Liver (tissue), 9 donors: ENCODE results near the gene CRBN. TPM values are rescaled to one million over a fixed set of nuclear protein-coding genes. Genes with fewer than 3 reads are reported as not detected.

Source experiments
- DNase-seq: peaks from one replicate; pipeline ENCODE4 v3.0.0-alpha.2; 2017; ENCODE audit warnings: low spot score
- H3K27ac ChIP-seq, 2 donors: one replicate each; pipeline ENCODE4 v1.7.0; 2013; ENCODE audit warnings: inconsistent platforms in 2 of 2, low read length in 2 of 2, control low read depth in 1 of 2, low read depth in 1 of 2, mild to moderate bottlenecking in 1 of 2
- H3K27me3 ChIP-seq, 4 donors: one replicate each; pipeline versions ENCODE4 v1.6.1 to v1.7.0; 2013; ENCODE audit warnings: low read length in 3 of 4, inconsistent platforms in 1 of 4, mild to moderate bottlenecking in 1 of 4, moderate library complexity in 1 of 4; ENCODE audit not compliant: control insufficient read depth in 4 of 4, insufficient read depth in 4 of 4
- H3K36me3 ChIP-seq, 4 donors: one replicate each; pipeline versions ENCODE4 v1.6.1 to v1.7.0; 2013; ENCODE audit warnings: low read length in 3 of 4, mild to moderate bottlenecking in 3 of 4, low read depth in 1 of 4, moderate library complexity in 1 of 4; ENCODE audit not compliant: control insufficient read depth in 4 of 4, insufficient read depth in 3 of 4
- H3K4me1 ChIP-seq, 4 donors: one replicate each; pipeline versions ENCODE4 v1.6.1 to v1.7.0; 2013; ENCODE audit warnings: low read length in 3 of 4, mild to moderate bottlenecking in 3 of 4, moderate library complexity in 1 of 4; ENCODE audit not compliant: control insufficient read depth in 4 of 4, insufficient read depth in 4 of 4
- H3K4me3 ChIP-seq, 3 donors: one replicate each; pipeline versions ENCODE4 v1.6.1 to v1.7.0; 2013; ENCODE audit warnings: low read length in 3 of 3, control low read depth in 1 of 3, low read depth in 1 of 3, mild to moderate bottlenecking in 1 of 3
- H3K9ac ChIP-seq, 2 donors: one replicate each; pipeline ENCODE4 v1.7.0; 2013; ENCODE audit warnings: low read length in 2 of 2, mild to moderate bottlenecking in 2 of 2, moderate library complexity in 2 of 2, control low read depth in 1 of 2, low read depth in 1 of 2
- H3K9me3 ChIP-seq, 4 donors: one replicate each; pipeline versions ENCODE4 v1.6.1 to v1.7.0; 2013; ENCODE audit warnings: low read length in 3 of 4; ENCODE audit not compliant: control insufficient read depth in 4 of 4
- EGR1 ChIP-seq, 2 donors: IDR thresholded peaks; 2 replicates each; pipeline ENCODE4 v1.6.1; 2016 to 2018; ENCODE audit warnings: antibody characterized with exemption in 2 of 2, low read depth in 2 of 2
- FOXA1 ChIP-seq: IDR thresholded peaks from 2 replicates; pipeline ENCODE4 v1.6.1; 2016; ENCODE audit warnings: antibody characterized with exemption
- FOXA2 ChIP-seq: IDR thresholded peaks from 2 replicates; pipeline ENCODE4 v1.6.1; 2016; ENCODE audit warnings: antibody characterized with exemption
- GABPA ChIP-seq, 2 donors: IDR thresholded peaks in 1 of 2; conservative IDR thresholded peaks in 1 of 2; 2 replicates each; pipeline ENCODE4 v1.6.1; 2016; ENCODE audit warnings: antibody characterized with exemption in 2 of 2, mild to moderate bottlenecking in 1 of 2, moderate library complexity in 1 of 2
- HNF4A ChIP-seq, 2 donors: conservative IDR thresholded peaks; 2 replicates each; pipeline ENCODE4 v1.6.1; 2016; ENCODE audit warnings: antibody characterized with exemption in 2 of 2, mild to moderate bottlenecking in 2 of 2
- HNF4G ChIP-seq: IDR thresholded peaks from 2 replicates; pipeline ENCODE4 v1.6.1; 2016; ENCODE audit warnings: antibody characterized with exemption
- JUND ChIP-seq, 2 donors: IDR thresholded peaks; 2 replicates each; pipeline ENCODE4 v1.6.1; 2016; ENCODE audit warnings: antibody characterized with exemption in 2 of 2
- NR2F2 ChIP-seq: IDR thresholded peaks from 2 replicates; pipeline ENCODE4 v1.6.1; 2016; ENCODE audit warnings: antibody characterized with exemption
- RAD21 ChIP-seq, 2 donors: IDR thresholded peaks; 2 replicates each; pipeline ENCODE4 v1.6.1; 2016; ENCODE audit warnings: antibody characterized with exemption in 2 of 2, mild to moderate bottlenecking in 2 of 2
- RXRA ChIP-seq, 2 donors: IDR thresholded peaks; 2 replicates each; pipeline ENCODE4 v1.6.1; 2017 to 2018; ENCODE audit warnings: antibody characterized with exemption in 2 of 2, mild to moderate bottlenecking in 1 of 2
- SP1 ChIP-seq: IDR thresholded peaks from 2 replicates; pipeline ENCODE4 v1.6.1; 2018; ENCODE audit warnings: antibody characterized with exemption, mild to moderate bottlenecking
- TAF1 ChIP-seq: conservative IDR thresholded peaks from 2 replicates; pipeline ENCODE4 v1.6.1; 2016; ENCODE audit warnings: antibody characterized with exemption, mild to moderate bottlenecking
- YY1 ChIP-seq: IDR thresholded peaks from 2 replicates; pipeline ENCODE4 v1.6.1; 2016; ENCODE audit warnings: antibody characterized with exemption, mild to moderate bottlenecking
- WGBS: extraction: QIAGEN DNeasy Blood & Tissue Kit; methylation state at CpG from one replicate; pipeline ENCODE4 v1.1.7; 2013; 5-methylcytosine and 5-hydroxymethylcytosine counted together
- polyA plus RNA-seq, 2 donors: library from polyadenylated mRNA; stranded (reverse) in 1 of 2; unstranded in 1 of 2; fragments of 200-250 nt in 1 of 2; fragments of >200 nt in 1 of 2; fragmentation: Nextera tagmentation in 1 of 2; extraction: Ambion mirVana in 1 of 2; gene quantifications; one replicate each; pipeline versions ENCODE4 v1.2.1 to v1.2.3, GENCODE V29; 2013 to 2015
- total RNA-seq, 2 donors: library from RNA; depleted of rRNA; stranded (reverse); fragments of >200 nt; gene quantifications; one replicate each; pipeline ENCODE4 v1.2.3, GENCODE V29; 2014
- TF ChIP-seq, protein P1 (sequence below): IDR thresholded peaks from 2 replicates; pipeline ENCODE4 v1.6.1; 2016; ENCODE audit warnings: antibody characterized with exemption
- TF ChIP-seq, protein P2 (sequence below): IDR thresholded peaks from 2 replicates; pipeline ENCODE4 v1.6.1; 2016; ENCODE audit warnings: antibody characterized with exemption
- TF ChIP-seq, protein P3 (sequence below): fragments of 150-350 bp; IDR thresholded peaks from 2 replicates; pipeline ENCODE4 v1.5.1; 2017; ENCODE audit warnings: improper control_type of control experiment, low read depth, low read length; ENCODE audit not compliant: missing input control
- TF ChIP-seq, protein P4 (sequence below): IDR thresholded peaks from 2 replicates; pipeline ENCODE4 v1.6.1; 2016; ENCODE audit warnings: antibody characterized with exemption
- TF ChIP-seq, protein P5 (sequence below): IDR thresholded peaks from 2 replicates; pipeline ENCODE4 v1.6.1; 2016; ENCODE audit warnings: antibody characterized with exemption, mild to moderate bottlenecking
- donor health status: healthy.
- donor health status: healthy.
- donor health status: healthy.
- donor health status: healthy.
- donor health status: healthy.

The CRBN gene
- total and polyA plus RNA-seq, 4 donors, result 14.0 to 57.6 (median 29.4) TPM

DNA sequence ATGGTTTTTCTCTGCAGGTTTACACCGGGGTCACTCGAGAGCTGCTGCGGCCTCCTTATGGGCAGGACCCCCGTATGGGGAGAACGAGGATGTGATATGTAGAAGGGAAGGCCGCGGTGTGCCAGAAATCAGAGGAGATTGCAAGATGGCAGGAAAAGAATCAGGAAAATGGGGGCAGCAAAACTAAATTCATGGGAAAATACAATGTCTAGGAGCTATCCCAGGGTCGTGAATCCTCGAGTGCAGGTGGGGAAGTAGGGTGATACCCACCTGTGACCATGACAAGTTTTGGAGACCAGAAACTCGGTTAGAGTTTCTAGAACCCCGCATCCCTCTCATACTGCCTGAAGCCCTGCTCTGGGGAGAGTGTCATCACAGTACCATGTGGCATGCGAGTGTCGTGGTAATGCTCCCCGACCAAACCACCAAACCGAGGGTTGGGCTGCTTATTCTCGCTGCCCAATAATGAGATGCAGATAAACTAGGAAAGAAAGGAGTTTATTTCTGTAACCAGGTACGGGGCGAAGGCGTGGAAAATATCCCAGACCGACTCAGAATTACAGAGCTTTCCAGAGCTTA lies 52.0 kb downstream of the CRBN start:
- peak overlapping the region; percentile 64 to 71 for H3K9ac ChIP-seq
- no peaks in the 10 kb centered on the region for H3K27me3 ChIP-seq
- H3K4me1 ChIP-seq, result peaks cover 0 to 12% (median 5%) of the 10 kb centered on the region in 4 donors
- H3K27ac ChIP-seq, result peak overlapping the region; percentile 95
- no peak for TF ChIP-seq EGR1 (IDR thresholded peaks at IDR 0.05; ENCODE audit: low read depth in 2 of 2)
- TF ChIP-seq, protein P1, sequence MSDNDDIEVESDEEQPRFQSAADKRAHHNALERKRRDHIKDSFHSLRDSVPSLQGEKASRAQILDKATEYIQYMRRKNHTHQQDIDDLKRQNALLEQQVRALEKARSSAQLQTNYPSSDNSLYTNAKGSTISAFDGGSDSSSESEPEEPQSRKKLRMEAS, result no peak
- no peak for TF ChIP-seq TAF1
- TF ChIP-seq GABPA (IDR thresholded peaks at IDR 0.05 in 1 of 2, conservative IDR thresholded peaks at IDR 0.05 in 1 of 2), result no peak
- TF ChIP-seq, protein P2, sequence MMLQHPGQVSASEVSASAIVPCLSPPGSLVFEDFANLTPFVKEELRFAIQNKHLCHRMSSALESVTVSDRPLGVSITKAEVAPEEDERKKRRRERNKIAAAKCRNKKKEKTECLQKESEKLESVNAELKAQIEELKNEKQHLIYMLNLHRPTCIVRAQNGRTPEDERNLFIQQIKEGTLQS, result no peak
- no peak for TF ChIP-seq HNF4G
- no peak for TF ChIP-seq SP1
- no peak for TF ChIP-seq RXRA (IDR thresholded peaks at IDR 0.05)
- no peak for TF ChIP-seq JUND (IDR thresholded peaks at IDR 0.05)
- no peak for TF ChIP-seq NR2F2
- no peak for DNase-seq
- peaks cover 0 to 19% (median 14%) of the 10 kb centered on the region in 4 donors for H3K36me3 ChIP-seq
- WGBS, result 33% methylated on average over 20 of the region's 20 CpGs
- H3K9me3 ChIP-seq, result no peaks in the 10 kb centered on the region
- peak overlapping the region; percentile 78 to 96 (median 81) for H3K4me3 ChIP-seq

DNA sequence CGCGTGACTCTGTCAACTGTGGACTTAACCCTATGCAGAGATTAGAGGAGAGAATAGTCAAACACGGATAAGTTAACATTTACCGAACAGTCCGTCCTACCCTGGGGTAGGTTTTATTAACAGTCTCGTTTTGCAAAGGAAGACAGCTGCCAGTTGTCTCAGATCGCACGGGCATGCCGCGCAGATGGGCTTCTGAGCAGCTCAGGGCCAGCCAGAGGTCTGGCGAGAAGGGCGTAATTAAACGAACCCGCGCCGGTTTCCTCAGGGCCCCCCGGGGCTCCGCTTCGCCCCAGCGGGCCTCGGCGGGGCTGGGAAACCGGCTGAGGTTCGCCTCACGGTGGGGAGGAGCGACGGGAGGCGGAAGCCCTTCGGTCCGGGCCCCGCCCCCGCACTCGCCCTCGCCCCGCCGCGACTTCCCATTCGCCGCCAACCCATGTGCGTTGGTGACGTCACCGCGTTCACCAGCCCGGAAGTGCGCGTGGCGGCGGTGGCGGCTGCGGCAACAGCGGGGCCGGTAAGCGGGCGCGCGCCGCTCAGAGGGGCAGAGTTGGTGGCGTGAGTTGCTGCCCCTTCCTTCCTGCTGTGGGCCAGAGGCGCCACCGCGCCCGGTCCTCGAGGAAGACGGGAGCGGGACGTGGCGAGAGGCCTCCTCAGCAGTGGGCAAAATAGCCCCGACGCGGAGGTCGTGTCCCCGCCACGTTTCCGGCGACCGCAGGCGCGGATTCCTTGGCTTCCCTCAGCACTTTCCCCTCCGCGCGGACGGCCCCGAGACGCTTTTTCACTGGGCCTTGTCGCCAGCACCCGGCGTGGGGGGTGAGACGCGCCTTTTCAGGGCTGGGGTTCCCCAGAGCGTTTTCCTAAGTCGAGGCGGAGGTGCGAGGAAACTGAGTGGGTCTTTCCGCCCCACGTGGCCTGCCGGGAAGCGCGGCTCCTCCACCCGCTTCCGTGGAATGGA lies 52.7 kb downstream of the CRBN start, which contains the start of gene TRNT1:
TRNT1 (plus strand) TSS at position 464 of the 955 bp plus-strand sequence. CDS start 2,101 bp downstream, outside the sequence.
- peak; percentile 97 for DNase-seq
- under 1% methylated on average over 100 of the region's 100 CpGs for WGBS
- peaks cover 0 to 12% (median 5%) of the 10 kb centered on the region in 4 donors for H3K4me1 ChIP-seq
- H3K27me3 ChIP-seq, result no peaks in the 10 kb centered on the region
- H3K36me3 ChIP-seq, result peaks cover 0 to 19% (median 14%) of the 10 kb centered on the region in 4 donors
- H3K4me3 ChIP-seq, result peak within 1 kb of the TSS; percentile 78 to 96 (median 81)
- TF ChIP-seq YY1, result no peak
- TF ChIP-seq EGR1 (IDR thresholded peaks at IDR 0.05; ENCODE audit: low read depth in 2 of 2), result peak; percentile 90
- no peak for TF ChIP-seq HNF4G
- peak in 1 of 2 donors; percentile 2 for TF ChIP-seq RXRA (IDR thresholded peaks at IDR 0.05)
- TF ChIP-seq, protein P1, result peak; percentile 42
- TF ChIP-seq HNF4A (conservative IDR thresholded peaks at IDR 0.05), result no peak
- TF ChIP-seq SP1, result peak; percentile 54
- TF ChIP-seq GABPA (IDR thresholded peaks at IDR 0.05 in 1 of 2, conservative IDR thresholded peaks at IDR 0.05 in 1 of 2), result peak; percentile 48 to 86
- TF ChIP-seq, protein P3, sequence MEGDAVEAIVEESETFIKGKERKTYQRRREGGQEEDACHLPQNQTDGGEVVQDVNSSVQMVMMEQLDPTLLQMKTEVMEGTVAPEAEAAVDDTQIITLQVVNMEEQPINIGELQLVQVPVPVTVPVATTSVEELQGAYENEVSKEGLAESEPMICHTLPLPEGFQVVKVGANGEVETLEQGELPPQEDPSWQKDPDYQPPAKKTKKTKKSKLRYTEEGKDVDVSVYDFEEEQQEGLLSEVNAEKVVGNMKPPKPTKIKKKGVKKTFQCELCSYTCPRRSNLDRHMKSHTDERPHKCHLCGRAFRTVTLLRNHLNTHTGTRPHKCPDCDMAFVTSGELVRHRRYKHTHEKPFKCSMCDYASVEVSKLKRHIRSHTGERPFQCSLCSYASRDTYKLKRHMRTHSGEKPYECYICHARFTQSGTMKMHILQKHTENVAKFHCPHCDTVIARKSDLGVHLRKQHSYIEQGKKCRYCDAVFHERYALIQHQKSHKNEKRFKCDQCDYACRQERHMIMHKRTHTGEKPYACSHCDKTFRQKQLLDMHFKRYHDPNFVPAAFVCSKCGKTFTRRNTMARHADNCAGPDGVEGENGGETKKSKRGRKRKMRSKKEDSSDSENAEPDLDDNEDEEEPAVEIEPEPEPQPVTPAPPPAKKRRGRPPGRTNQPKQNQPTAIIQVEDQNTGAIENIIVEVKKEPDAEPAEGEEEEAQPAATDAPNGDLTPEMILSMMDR, result no peak
- TF ChIP-seq, protein P4, sequence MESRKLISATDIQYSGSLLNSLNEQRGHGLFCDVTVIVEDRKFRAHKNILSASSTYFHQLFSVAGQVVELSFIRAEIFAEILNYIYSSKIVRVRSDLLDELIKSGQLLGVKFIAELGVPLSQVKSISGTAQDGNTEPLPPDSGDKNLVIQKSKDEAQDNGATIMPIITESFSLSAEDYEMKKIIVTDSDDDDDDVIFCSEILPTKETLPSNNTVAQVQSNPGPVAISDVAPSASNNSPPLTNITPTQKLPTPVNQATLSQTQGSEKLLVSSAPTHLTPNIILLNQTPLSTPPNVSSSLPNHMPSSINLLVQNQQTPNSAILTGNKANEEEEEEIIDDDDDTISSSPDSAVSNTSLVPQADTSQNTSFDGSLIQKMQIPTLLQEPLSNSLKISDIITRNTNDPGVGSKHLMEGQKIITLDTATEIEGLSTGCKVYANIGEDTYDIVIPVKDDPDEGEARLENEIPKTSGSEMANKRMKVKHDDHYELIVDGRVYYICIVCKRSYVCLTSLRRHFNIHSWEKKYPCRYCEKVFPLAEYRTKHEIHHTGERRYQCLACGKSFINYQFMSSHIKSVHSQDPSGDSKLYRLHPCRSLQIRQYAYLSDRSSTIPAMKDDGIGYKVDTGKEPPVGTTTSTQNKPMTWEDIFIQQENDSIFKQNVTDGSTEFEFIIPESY, result no peak
- peak; percentile 36 for TF ChIP-seq TAF1
- no peak for TF ChIP-seq NR2F2
- no peak for TF ChIP-seq FOXA1
- no peak for TF ChIP-seq JUND (IDR thresholded peaks at IDR 0.05)
- TF ChIP-seq FOXA2, result no peak
- peak in 1 of 2 donors; percentile 27 for TF ChIP-seq RAD21 (IDR thresholded peaks at IDR 0.05)
- TF ChIP-seq, protein P5, sequence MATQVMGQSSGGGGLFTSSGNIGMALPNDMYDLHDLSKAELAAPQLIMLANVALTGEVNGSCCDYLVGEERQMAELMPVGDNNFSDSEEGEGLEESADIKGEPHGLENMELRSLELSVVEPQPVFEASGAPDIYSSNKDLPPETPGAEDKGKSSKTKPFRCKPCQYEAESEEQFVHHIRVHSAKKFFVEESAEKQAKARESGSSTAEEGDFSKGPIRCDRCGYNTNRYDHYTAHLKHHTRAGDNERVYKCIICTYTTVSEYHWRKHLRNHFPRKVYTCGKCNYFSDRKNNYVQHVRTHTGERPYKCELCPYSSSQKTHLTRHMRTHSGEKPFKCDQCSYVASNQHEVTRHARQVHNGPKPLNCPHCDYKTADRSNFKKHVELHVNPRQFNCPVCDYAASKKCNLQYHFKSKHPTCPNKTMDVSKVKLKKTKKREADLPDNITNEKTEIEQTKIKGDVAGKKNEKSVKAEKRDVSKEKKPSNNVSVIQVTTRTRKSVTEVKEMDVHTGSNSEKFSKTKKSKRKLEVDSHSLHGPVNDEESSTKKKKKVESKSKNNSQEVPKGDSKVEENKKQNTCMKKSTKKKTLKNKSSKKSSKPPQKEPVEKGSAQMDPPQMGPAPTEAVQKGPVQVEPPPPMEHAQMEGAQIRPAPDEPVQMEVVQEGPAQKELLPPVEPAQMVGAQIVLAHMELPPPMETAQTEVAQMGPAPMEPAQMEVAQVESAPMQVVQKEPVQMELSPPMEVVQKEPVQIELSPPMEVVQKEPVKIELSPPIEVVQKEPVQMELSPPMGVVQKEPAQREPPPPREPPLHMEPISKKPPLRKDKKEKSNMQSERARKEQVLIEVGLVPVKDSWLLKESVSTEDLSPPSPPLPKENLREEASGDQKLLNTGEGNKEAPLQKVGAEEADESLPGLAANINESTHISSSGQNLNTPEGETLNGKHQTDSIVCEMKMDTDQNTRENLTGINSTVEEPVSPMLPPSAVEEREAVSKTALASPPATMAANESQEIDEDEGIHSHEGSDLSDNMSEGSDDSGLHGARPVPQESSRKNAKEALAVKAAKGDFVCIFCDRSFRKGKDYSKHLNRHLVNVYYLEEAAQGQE, result peak; percentile 17
- TF ChIP-seq, protein P2, result no peak
- H3K9me3 ChIP-seq, result no peaks in the 10 kb centered on the region
- peak within 1 kb of the TSS; percentile 71 to 99 for H3K9ac ChIP-seq
- H3K27ac ChIP-seq, result peak within 1 kb of the TSS; percentile 95
